Activated naive CD4-positive, alpha-beta T cell treated with anti-CD3 and anti-CD28 coated beads, Interleukin-2, amount 50 U/mL, for 16 hours (primary cell): ENCODE measurements around the gene CSHL1.
A peak's percentile ranks its signal among the peaks of the same experiment; 100 is the strongest.
"Not testable (repeated sequence)": the region's sequence is repeated elsewhere in the genome, so short reads cannot be mapped to it uniquely, and the experiment has no call there.

Source experiments
- DNase-seq: peaks from one replicate; pipeline ENCODE4 v3.0.0-alpha.2; 2020

The CSHL1 gene

DNA sequence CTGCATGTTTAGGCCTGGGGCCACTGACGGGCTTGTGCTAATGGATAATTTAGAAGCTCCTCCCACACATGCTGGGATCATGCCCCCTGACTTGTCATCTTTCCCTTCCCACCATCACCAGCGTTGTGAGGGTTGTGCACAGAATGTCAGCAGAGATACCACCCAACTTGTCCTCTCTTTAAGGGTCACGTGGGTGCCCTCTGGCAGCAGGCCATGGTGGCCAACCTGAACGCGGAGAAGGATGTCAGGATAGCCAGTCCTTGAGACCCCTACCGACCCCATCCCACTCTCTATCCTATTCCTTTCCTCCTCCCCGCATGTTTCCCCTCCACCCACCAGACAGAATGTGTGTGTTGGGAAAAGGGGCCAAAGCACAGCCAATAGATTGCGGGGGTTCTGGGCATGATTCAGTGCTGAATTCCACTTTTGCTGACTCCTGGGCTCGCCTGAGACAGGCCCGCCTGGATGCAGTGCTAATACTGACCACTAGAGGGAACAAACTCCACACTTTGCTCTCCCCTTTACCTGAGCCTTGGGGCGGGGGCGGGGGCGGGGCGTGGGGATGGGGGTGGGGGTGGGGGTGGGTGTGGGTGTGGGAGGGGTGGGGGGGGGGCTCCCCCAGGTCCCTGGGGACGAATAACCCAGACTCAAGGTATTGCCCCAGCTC is 29.0 kb downstream of the CSHL1 start, which contains the start of gene GH2:
Gene GH2 (minus strand): TSS at position 10 of the 667 bp plus-strand sequence. CDS start 143 bp downstream, outside the sequence.
- DNase-seq: peak; percentile 66

DNA sequence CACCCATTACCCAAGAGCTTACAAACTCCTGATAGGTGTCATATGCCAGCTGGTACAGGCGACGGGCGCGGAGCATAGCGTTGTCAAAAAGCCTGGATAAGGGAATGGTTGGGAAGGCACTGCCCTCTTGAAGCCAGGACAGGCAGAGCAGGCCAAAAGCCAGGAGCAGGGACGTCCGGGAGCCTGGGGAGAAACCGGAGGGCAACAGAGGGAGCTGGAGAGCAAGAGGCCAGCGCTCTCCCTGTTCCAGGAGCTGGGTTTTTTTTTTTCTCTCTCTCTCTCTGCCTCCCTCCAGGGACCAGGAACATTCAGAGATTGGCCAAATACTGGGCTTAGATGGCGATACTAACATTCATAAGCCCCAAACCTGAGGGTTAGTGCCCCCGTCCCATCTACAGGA is 29.7 kb downstream of the CSHL1 start:
- not testable (repeated sequence) for DNase-seq

DNA sequence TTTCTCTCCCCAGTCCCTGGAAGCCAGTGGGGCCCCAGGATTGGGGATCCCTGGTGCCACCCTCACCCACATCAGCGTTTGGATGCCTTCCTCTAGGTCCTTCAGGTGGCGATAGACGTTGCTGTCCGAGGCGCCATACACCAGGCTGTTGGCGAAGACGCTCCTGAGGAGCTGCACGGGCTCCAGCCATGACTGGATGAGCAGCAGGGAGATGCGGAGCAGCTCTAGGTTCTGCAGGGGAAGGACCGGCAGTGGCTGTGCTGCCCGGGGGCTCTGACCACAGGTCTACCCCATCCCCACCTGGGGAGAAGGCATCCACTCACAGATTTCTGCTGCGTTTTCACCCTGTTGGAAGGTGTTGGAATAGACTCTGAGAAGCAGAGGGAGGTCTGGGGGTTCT is 30.4 kb downstream of the CSHL1 start:
- no peak for DNase-seq

DNA sequence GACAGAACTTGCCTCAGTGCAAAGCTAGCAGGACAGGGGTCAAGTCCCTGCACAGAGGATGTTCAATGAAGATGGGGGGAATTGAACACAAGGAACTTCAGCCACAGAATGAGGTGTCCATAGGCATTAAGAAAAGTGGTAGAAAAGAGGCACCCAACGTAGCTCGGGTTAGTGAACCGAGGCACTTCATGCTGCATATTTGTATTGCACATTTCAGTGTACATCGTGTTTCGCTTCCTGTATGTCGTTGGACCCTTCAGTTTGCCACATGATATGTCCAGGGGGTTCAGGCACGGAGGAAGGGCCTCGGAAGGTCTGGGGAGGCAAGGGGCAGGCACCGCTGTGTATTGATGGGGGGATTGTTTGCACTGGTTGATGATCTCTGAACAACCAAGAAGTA is 32.6 kb downstream of the CSHL1 start:
- not testable (repeated sequence) for DNase-seq

DNA sequence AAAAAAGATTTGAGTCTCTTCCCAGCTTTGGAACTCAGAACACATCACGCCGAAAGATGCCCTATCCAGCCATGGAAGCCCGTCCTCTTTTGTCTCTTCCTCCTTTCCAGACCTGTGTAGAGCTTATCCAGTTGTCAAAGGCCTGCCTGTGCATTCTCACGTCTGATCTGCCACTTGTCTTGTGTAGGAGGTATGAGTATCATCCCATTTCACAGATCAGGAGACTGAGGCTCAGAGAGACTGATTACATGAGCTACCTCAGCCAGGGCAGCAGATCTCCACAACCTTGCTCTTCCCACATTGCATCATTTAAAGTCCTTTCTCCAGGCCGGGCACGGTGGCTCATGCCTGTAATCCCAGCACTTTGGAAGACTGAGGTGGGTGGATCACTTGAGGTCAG is 36.4 kb downstream of the CSHL1 start:
- not testable (repeated sequence) for DNase-seq

DNA sequence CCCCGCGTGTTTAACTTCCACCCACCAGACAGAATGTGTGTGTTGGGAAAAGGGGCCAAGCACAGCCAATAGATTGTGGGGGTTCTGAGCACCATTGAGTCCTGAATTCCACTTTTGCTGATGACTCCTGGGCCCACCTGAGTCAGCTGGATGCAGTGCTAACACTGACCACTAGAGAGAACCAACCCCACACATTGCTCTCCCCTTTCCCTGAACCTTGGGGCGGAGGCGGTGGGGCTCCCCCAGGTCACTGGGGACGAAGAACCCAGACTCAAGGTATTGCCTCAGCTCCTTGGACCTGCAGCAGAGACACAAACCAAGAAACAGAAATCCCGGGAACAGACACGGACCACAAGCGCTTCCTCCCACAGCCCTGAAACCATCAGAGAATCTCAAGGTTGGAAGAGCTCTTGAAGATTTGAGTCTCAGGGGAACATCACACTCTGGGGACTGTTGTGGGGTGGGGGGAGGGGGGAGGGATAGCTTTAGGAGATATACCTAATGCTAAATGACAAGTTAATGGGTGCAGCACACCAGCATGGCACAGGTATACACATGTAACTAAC is 36.9 kb downstream of the CSHL1 start:
- DNase-seq: not testable (repeated sequence)

DNA sequence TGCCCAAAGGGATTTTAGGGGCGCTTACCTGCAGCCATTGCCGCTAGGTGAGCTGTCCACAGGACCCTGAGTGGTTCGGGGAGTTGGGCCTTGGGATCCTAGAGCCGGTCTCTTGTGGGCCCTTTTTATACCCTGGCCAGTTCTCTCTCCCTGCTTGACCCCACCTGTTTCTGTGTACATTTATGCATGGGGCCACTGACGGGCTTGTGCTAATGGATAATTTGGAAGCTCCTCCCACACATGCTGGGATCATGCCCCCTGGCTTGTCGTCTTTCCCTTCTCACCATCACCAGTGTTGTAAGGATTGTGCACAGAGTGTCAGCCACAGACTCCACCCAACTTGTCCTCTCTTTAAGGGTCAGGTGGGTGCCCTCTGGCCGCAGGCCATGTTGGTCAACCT is 37.5 kb downstream of the CSHL1 start, which contains the start of gene CSH2:
Gene CSH2 (minus strand): TSS at position 101 of the 400 bp plus-strand sequence. CDS start 63 bp downstream, at position 38.
- DNase-seq: not testable (repeated sequence)

DNA sequence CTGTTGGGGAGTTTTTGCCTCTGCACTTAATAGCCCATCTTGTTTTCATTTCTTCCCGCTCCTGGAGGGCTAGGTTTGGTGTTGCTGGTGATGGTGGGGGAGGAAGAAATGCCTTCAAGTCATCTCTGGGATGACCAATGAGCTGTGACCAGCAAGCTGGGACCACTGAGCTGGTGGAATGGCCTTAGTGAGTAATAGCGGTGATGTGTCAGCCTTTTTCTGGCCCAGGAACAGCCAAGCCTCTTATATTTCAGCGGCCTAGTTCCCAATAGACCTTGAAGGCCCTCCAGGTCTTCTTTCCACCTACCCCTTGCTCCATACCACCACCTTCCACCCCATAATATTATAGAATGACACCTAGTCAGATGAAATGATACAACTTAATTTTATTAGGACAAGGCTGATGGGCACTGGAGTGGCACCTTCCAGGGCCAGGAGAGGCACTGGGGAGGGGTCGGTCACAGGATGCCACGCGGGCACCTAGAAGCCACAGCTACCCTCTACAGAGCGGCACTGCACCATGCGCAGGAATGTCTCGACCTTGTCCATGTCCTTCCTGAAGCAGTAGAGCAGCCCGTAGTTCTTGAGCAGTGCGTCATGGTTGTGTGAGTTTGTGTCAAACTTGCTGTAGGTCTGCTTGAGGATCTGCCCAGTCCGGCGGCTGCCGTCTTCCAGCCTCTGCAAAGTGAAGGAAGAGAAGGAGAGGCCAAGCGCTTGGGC is 39.3 kb downstream of the CSHL1 start:
- not testable (repeated sequence) for DNase-seq

DNA sequence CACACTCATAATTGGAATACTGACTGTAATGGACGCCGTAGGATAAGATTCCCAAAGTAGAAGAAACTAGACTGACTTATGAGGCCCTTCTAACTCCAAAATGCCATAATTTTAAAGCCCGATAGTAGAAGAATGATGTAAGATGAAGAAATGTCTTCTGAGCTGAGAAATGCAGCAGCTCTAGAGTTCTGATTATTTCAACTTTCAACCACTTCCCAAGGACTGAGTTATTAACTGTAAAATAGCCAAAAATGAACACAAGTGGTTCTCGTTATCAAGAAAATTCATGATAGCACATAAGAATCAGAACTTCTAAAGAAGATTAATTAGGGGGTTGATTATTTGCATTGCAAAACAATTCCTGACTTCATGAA is 40.8 kb downstream of the CSHL1 start:
- DNase-seq: not testable (repeated sequence)

DNA sequence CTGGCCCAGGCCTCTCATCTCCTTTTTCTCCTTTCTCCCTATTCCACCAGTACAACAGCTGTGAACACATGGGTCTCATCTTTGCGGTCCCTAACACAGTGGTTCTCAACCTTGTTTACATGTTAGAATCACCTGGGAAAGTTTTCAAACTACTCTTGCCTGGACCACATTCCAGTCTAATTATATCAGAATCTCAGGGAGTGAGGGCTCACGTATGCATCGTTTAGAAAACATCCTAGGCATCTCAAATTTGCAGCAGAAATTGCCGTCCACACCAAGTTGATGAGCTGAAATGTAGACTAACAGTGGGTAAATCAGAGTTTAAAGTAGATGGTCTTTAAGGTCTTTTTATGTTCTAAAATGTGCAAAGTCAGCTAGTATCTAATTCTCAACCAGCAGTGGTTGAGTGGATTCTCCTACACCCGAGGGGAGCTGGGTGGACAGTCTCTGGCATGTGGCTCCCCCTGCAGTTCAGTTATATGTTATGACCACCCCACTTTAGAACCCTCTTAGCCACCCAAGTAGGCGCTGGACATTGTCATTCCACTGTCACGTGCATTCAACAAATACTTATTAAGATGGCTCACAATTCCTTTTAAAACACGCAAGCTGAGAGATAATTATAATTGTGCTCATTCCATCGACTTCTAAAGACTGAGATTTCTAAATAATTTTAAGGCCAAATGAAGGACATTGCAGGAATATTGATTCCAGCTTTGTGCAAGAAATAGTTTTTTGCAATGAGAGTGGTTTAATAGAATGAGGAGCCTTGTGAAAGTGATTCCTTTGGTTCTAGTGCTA is 41.4 kb downstream of the CSHL1 start:
- DNase-seq: not testable (repeated sequence)

DNA sequence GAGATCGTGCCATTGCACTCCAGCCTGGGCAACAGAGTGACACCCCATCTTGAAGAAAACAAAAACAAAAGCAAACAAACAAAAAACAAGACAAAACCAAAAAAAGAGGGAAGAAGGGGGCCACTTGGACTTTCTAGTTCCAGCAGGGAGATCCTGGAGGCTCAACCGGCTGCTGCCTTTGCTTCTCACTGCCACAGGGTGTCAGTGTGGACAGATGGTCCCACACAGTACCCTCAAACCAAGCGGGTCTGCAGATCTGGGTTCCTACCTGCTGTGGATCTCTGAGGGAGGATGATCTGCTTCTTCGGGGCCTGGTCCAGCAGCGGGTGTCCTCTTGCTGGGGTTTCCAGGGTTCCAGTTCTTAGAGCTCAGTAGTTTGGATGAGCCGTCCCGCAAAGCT is 44.4 kb downstream of the CSHL1 start:
- not testable (repeated sequence) for DNase-seq
